HUDEP-2 (cell line): ENCODE results near the gene LAMA1.

Experiments
- DNase-seq, 76 experiments: peaks; one replicate each; lab custom pipeline; 2025; ENCODE audit not compliant: unreplicated experiment in 76 of 76; lab: John Stamatoyannopoulos, UW

The LAMA1 gene

GRCh38 chr18:6994056-6994770, 123.4 kb downstream of the LAMA1 start:
- DNase-seq, result no peak

GRCh38 chr18:6992761-6993160, 124.8 kb downstream of the LAMA1 start:
- DNase-seq, result no peak

- no peak for DNase-seq
Measured at GRCh38 chr18:6983366-6983765, 134.2 kb downstream of the LAMA1 start.

- DNase-seq, result no peak
Measured at GRCh38 chr18:6982398-6982797, 135.2 kb downstream of the LAMA1 start.

GRCh38 chr18:6980363-6980762, 137.2 kb downstream of the LAMA1 start:
- no peak for DNase-seq

- no peak for DNase-seq
Measured at GRCh38 chr18:6979954-6980353, 137.6 kb downstream of the LAMA1 start.

- no peak for DNase-seq
Measured at GRCh38 chr18:6976935-6977334, 140.7 kb downstream of the LAMA1 start.

- DNase-seq, result no peak
Measured at GRCh38 chr18:6975084-6975483, 142.5 kb downstream of the LAMA1 start.

GRCh38 chr18:6971823-6972478, 145.6 kb downstream of the LAMA1 start:
- no peak for DNase-seq

GRCh38 chr18:6963452-6964097, 154.0 kb downstream of the LAMA1 start:
- DNase-seq, result no peak

GRCh38 chr18:6962571-6963451, 154.8 kb downstream of the LAMA1 start:
- DNase-seq, result no peak

- no peak for DNase-seq
Measured at GRCh38 chr18:6961331-6961730, 156.3 kb downstream of the LAMA1 start.

GRCh38 chr18:6960656-6961055, 156.9 kb downstream of the LAMA1 start:
- DNase-seq, result no peak

GRCh38 chr18:6960124-6960523, 157.5 kb downstream of the LAMA1 start:
- no peak for DNase-seq

GRCh38 chr18:6959110-6959509, 158.5 kb downstream of the LAMA1 start:
- no peak for DNase-seq

GRCh38 chr18:6956999-6957398, 160.6 kb downstream of the LAMA1 start:
- no peak for DNase-seq

- no peak for DNase-seq
Measured at GRCh38 chr18:6956495-6956894, 161.1 kb downstream of the LAMA1 start.

- DNase-seq, result no peak
Measured at GRCh38 chr18:6955304-6955703, 162.3 kb downstream of the LAMA1 start.

- DNase-seq, result no peak
Measured at GRCh38 chr18:6954501-6954900, 163.1 kb downstream of the LAMA1 start.

GRCh38 chr18:6951336-6952090, 166.1 kb downstream of the LAMA1 start:
- no peak for DNase-seq
